HG02970 (cell line): Measurements from ENCODE around the gene SLC35A5.
"Not testable (repeated sequence)": the region's sequence is repeated elsewhere in the genome, so short reads cannot be mapped to it uniquely, and the experiment has no call there.

Source experiments
- ATAC-seq: cut with Tn5 transposase; IDR thresholded peaks from one replicate; pipeline ENCODE4 v1.9.1; 2021; ENCODE audit warnings: mild to moderate bottlenecking, moderate library complexity, moderate number of reproducible peaks; ENCODE audit not compliant: unreplicated experiment, low FRiP score

SLC35A5 gene, protein sequence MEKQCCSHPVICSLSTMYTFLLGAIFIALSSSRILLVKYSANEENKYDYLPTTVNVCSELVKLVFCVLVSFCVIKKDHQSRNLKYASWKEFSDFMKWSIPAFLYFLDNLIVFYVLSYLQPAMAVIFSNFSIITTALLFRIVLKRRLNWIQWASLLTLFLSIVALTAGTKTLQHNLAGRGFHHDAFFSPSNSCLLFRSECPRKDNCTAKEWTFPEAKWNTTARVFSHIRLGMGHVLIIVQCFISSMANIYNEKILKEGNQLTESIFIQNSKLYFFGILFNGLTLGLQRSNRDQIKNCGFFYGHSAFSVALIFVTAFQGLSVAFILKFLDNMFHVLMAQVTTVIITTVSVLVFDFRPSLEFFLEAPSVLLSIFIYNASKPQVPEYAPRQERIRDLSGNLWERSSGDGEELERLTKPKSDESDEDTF

DNA sequence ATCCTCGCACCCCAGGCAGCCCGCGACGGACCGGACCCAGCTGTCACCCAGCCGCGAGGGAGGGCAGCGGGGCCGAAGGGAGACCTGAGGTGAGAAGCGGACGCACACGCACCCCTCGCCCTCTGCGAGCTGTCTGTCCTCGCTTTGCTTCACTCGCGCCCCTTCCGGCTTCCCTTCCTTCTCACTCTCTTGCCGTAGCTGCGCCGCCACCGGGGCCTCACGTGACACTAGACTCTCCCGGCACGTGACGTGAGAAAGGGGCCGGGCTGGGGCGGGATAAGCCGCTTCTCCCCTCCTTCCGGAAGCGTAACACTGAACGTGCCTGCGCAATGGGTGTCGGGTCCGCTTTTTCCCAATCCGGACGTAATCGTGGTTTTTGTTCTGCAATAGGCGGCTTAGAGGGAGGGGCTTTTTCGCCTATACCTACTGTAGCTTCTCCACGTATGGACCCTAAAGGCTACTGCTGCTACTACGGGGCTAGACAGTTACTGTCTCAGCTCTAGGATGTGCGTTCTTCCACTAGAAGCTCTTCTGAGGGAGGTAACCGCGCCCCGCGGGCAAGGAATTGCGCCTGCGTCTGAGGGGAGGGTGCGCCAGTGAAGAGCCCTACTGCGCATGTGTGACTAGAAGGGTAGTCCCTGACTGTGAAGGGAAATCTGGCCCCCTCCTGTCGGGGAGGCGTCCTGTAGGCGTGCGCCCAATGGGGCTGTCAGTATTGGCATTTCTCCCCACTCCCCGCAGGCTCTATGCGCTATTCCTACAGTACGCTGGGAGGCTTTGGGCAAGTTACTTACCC is at the start of gene SLC35A5, which contains the start of gene ATG3:
Gene SLC35A5, plus strand, starts transcription at position 312 of the 796 bp plus-strand sequence. CDS start 1,359 bp downstream, outside the sequence.
Gene ATG3, minus strand, starts transcription at position 229 of the 796 bp plus-strand sequence. CDS start 434 bp downstream, outside the sequence.
- peak; percentile 79 for ATAC-seq

DNA sequence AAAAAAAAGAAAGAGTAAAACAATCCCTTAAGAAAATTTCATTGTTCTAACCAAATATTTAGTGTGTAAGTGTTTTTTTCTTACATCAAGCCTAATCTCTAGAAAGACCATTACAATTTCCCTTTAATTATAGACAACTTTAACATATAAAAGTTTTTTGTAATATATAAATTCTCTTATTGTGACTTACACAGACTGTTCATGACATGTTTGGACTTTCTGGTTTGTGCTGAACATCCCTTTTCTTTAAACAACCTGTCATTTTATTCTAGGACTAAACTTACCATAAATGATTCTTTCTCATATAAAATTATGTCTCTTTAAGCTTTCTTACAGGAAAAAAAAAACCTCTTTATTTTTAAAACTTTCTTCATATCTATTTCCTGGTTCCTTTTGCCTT is 49.5 kb upstream of the SLC35A5 start:
- no peak for ATAC-seq

DNA sequence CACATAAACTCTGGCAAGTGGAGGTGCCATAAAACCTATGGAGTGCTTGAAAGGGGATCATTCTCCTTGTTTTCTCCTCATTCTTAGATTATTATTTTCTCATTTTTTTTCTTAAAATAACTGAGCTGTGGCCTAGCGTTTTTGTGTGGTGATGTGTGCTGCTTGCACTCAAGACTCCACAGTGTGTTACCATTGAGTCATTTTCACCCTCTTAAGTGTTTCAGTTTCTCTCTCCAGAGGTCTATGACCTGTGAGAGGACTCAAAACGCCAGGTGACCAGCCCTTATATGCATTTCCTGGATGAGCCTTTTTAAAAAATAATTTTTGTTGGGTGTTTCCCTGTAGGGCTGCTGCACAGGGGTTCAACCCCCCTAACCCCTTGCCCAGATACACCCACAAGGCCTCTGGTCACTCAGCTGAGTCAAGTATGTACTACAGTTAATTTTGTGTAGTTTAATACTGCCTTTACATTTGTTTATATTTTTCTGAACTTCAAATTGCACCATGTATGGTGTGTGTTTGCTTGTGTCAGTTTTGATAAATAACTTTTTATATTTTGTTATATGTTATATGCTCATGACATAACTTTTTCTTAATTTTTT is 47.2 kb upstream of the SLC35A5 start:
- peak; percentile 98 for ATAC-seq

DNA sequence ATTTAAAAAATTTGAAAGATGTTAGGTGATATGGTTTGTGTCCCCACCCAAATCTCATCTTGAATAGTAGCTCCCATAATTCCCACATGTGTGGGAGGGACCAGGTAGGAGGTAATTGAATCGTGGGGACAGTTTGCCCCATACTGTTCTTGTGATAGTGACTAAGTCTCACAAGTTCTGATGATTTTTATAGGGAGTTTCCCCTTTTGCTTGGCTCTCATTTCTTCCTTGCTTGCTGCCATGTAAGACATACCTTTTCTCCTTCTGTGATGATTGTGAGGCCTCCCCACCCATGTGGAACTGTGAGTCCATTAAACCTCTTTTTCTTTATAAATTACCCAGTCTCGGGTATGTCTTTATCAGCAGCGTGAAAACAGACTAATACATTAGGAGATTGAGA is 42.9 kb upstream of the SLC35A5 start:
- ATAC-seq: not testable (repeated sequence)

DNA sequence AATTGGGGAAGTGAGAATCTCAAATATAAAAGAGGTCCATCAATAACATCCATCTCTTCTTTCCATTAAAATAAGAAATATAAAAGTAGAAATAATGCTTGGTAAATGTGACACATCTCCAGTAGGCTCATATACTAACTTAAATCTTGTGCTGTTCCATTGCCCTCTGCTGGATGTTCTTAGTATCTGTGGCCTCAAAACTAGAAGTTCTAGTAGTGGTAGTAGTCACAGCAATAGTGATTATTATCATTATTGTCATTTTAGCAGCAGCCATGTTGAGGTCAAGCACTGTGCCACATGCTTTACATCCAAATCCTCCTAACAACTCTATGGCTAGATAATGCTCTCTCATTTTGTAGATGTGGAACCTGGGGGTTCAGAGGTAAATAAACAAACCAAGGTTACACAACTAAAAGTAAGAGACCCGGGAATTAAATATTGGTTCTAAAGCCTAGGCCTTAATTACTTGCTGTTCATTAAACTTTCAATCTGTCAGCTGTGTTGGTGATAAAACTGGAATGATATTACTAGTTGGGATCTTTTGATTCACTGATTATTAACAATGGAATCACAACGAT is 42.3 kb upstream of the SLC35A5 start:
- ATAC-seq: no peak

DNA sequence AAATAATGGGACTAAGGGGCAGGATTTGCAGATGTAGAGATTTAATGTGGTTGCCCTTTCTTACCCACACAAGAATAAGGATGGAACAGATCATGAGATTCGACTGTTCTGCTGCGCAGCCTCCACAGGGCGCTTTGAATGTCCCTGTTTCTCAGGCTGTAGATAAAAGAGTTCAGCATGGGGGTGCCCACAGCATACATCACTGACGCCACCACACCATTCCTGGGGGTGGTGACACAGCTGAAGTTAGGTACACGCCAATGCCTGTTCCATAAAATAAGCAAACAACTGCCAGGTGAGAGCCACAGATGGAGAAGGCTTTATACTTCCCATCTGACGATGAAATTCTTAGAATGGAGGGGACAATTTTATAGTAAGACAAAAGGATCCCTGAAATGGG is 37.7 kb upstream of the SLC35A5 start:
- not testable (repeated sequence) for ATAC-seq

DNA sequence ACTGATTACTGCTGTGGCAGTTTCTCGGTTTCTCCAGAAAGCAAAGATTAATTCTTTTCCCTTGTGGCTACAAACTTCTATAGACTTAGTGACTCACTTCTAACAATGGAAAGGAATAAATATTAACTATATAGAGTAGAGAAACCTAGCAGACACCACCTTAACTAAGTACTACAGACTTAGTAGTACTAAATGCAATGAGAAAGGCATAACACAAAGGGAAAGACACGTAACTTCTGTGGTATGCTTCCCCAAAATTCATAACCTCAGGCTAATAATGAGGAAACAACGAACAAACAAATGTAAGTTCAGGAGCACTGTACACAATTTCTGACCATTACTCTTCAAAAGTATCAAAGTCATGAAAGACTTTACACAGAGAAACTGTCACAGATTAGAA is 31.3 kb upstream of the SLC35A5 start:
- no peak for ATAC-seq

DNA sequence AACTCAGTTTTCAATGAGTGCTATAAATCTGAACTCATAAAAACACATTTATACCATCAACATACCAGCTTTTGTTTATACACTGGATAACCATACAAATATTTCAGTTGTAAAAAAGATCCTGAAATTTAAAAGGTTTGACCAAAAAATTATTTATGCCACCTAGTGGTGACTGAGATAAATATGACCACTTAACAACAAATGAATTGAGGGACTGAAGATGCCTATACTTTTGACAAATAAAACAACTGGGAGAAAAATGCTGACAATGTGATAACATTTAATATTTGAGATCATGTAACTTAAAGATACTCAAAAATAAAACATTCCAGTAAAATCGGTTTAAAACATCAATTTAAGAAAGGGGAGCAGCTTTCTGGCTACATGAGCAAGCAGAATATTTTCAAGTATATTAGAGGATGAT is 30.5 kb upstream of the SLC35A5 start:
- no peak for ATAC-seq

DNA sequence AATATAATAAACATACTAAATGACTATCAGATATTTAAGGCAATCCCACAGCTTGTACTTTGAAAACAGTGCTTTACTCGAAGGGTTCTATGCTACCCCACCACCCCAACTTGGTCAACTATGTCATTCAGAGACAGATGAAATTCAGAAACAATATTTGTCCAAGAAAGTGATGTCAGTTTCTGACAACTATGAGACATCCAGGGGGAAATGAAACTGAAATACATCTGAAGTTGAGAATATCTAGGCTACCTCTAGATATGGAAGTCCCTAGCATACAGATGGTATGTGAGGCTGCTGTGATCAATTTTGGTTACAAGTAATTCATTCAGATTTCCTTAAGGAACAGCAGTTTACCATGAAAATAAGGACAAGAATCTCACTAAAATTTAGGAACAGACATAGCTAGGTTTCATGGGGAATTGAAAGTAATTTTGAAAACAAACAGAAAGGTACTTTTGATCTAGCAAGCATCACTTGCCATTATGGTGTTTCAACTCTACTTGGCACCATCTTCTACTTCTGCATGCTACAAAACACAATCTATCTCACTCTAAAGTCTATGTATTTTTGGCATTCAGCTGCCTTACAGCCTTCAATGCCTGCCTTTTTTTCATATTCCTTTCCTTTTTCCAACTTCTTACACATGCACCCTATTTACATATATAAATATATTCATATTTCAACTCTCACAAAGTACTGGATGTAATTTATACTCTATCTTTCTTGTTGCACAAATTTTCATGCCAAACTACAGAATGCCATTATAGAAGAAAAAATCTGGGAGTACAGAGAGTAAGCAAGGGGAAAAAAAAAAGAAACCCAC is 21.8 kb upstream of the SLC35A5 start:
- no peak for ATAC-seq

DNA sequence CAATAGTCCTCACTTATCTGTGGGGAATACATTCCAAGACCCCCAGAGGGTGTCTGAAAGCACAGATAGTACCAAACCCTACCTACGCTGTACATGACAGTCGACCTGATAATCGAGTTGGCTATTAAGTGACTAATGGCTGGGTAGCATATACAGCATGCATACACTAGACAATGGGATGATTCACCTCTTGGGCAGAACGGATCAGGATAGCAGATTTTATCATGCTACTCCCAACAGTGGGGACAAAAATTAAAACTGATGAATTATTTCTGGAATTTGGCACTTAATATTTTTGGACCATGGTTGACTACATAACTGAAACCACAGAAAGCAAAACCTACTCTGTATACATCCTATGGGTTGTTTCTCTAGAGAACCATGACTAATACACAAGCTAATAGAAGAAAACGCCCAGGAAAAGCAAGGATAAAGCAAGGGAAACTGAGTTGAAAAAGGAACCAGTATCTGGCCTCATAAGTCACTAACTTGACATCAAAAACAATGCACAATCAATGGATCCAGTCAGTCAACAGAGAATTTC is 15.6 kb upstream of the SLC35A5 start:
- no peak for ATAC-seq

DNA sequence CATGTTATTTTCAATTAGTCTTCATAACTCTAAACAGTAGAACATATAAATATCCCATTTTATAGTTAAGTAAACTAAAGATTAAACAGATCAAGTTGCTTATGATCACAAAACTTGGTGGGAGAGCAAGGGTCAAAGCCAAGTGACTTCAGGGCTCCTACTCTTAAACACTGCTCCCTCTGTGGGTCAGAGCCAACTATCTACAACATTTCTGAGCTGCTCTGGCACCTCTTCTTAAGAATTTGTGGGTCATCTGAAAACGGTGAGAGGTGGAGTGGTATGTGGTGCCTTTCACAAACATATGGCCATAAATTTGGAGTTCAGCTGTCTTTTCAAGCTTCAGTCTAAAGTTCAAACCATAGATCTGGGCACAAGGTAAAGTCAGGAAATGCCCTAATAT is 11.0 kb upstream of the SLC35A5 start:
- ATAC-seq: no peak

DNA sequence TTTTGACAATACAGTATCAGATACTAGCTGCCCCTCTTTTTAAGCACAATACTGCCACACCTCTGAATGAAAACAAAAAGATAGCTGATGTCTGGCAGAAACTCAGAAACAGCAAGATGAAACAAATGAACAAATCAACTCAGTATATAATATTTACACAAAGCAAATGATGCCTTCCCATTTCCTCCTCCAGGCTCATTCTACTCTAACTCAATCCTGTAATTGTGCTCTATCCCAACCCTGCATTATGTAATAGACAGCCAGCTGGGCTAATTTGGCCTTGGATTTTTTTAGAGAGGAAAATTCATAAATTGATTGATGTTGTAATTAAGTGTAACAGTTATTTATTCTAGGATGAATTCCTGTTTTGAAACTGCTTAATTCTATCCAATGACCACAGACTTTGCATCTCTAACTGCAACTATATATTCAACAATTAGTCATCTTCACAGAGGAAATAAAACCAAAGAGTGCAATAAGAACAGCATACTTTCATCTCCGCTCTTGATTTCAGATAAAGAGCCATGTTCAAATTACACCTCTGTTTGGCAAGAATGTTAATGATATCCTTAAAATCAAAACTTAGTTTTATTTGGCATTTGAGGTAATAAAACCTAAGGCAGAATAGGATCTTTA is 6.2 kb upstream of the SLC35A5 start:
- ATAC-seq: no peak

DNA sequence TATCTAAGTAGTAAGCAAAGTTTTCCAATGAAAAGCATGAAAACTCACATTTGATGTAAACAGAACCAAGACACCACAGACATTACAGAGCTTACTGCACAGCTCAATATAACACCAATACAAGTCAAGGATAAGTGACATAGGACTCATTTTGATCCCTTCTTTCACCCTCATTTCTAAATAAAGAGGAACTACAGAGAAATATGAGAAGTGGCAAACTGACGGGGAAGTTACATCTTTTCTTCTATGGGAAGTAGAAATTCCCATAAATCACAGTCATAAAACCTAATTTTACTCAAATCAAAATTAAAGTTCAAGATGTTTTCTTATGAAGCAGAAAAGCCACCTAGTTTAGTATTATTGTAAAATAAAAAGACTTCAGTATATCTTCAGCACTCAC is 3.9 kb upstream of the SLC35A5 start:
- no peak for ATAC-seq

DNA sequence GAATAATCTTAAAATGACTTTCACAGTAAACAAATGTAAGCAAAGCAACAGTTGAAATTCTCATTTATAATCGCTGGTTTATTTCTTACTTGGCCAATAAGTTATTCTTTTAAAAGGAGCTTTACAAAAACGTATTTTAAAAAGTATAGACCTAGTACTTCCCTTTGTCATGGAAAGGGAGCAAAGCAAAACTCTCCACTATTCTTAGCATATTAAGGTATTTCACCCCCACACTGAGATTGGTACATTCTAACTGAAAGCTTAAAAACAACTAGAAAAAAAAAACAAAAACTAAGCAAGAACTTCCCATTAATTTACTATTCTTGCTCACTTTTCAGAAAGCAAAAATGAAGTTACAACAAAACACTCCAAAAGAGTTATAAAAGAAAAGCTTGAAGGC is 1.5 kb upstream of the SLC35A5 start:
- ATAC-seq: no peak

DNA sequence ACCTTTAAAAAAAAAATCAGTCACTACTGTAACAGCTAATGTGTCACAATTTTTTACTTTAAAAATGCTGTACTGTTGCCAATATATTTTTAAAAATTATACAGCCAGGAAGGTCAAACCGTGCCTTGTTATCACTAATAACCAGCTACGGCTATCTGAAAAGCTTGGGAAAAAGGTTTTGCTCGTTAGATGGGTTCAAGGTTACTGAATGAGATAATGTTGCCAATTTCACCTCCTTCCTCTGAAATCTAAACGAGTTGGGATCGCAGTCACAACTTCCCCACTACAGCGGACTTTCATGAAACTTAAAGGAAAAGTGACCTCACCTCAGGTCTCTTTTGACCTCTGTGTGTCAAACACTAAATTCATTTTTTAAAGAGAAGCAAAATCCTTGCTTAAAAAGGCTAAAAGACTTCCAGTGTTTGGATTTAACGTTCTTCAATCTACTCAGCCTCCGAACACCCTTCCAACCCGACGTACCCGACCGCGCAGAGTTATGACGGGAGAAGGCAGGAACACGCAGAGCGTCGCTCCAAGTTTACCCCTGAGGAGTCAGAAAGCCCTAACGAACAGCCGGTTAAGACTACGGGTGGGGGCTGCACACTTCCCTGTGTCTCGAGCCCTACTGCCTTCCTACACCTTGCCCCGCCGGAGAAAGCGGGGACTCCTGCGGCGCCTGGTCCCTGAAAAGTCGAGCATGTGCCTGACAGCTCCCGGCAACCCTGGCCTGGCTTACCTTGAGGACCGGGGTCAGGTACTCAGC is 943 bp upstream of the SLC35A5 start:
- peak; percentile 19 for ATAC-seq

DNA sequence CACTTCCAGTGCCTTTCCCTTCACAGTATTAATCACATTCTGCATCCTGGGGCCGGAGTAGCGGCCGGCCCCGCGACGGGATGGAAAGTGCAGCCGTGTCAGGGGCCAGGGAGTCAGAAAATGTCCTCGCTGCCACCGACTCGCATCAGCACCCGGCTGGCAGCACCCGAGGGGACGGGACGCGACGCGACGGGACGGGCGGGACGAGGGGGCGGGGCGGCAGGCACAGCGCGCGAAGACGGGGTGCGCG is 436 bp upstream of the SLC35A5 start:
- ATAC-seq: no peak

DNA sequence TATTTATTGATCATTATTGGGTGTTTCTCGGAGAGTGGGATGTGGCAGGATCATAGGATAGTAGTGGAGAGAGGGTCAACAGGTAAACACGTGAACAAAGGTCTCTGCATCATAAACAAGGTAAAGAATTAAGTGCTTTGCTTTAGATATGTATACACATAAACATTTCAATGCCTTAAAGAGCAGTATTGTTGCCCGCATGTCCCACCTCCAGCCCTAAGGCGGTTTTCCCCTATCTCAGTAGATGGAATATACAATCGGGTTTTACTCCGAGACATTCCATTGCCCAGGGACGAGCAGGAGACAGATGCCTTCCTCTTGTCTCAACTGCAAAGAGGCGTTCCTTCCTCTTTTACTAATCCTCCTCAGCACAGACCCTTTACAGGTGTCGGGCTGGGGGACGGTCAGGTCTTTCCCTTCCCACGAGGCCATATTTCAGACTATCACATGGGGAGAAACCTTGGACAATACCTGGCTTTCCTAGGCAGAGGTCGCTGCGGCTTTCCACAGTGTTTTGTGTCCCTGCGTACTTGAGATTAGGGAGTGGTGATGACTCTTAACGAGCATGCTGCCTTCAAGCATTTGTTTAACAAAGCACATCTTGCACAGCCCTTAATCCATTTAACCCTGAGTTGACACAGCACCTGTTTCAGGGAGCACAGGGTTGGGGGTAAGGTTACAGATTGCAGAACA is 2.5 kb downstream of the SLC35A5 start:
- ATAC-seq: not testable (repeated sequence)

DNA sequence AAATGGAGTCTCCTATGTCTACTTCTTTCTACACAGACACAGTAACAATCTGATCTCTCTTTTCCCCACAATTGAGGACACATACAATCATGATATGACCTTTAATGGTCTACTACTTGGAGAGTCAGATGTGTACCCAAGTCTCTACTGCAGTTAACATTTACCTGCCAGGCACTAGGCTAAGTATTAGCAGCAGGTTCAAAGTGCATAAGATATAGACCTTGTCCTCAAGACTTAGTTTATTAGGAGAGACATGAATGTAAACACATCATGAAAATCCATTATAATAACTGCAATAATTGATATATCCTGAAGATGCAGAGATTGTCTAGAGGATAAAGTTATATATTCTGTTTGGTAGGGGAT is 3.1 kb downstream of the SLC35A5 start:
- ATAC-seq: no peak
